ENCODE measurements around the gene TMEM151A.
A peak's percentile ranks its signal among the peaks of the same experiment; 100 is the strongest.
"Not testable (repeated sequence)": the region's sequence is repeated elsewhere in the genome, so short reads cannot be mapped to it uniquely, and the experiment has no call there.

TMEM151A gene

GRCh38 chr11:66267379-66268243, 24.1 kb upstream of the TMEM151A start:
- peak; percentile 63 for DNase-seq (ENCODE audit: low read depth, low spot score)

GRCh38 chr11:66268244-66268951, 23.3 kb upstream of the TMEM151A start, which contains the start of gene RAB1B:
Gene RAB1B (plus strand): TSS chr11:66268639. CDS start chr11:66268680, 41 bp downstream.
- peak; percentile 100 for DNase-seq (ENCODE audit: low read depth, low spot score)

GRCh38 chr11:66268952-66269905, 22.5 kb upstream of the TMEM151A start:
- DNase-seq (ENCODE audit: low read depth, low spot score), result no peak

GRCh38 chr11:66271816-66272215, 19.9 kb upstream of the TMEM151A start:
- no peak for DNase-seq (ENCODE audit: low read depth, low spot score)

- DNase-seq (ENCODE audit: low read depth, low spot score), result no peak
Observed at GRCh38 chr11:66272596-66272995, 19.1 kb upstream of the TMEM151A start.

GRCh38 chr11:66274219-66274618, 17.5 kb upstream of the TMEM151A start:
- DNase-seq (ENCODE audit: low read depth, low spot score), result no peak

GRCh38 chr11:66275396-66275795, 16.3 kb upstream of the TMEM151A start:
- DNase-seq (ENCODE audit: low read depth, low spot score), result no peak

GRCh38 chr11:66275984-66276612, 15.6 kb upstream of the TMEM151A start:
- DNase-seq (ENCODE audit: low read depth, low spot score), result no peak

- not testable (repeated sequence) for DNase-seq (ENCODE audit: low read depth, low spot score)
Observed at GRCh38 chr11:66276619-66277018, 15.1 kb upstream of the TMEM151A start.

GRCh38 chr11:66277064-66277463, 14.6 kb upstream of the TMEM151A start:
- DNase-seq (ENCODE audit: low read depth, low spot score), result not testable (repeated sequence)

- DNase-seq (ENCODE audit: low read depth, low spot score), result no peak
Observed at GRCh38 chr11:66277471-66278362, 14.0 kb upstream of the TMEM151A start, which contains the start of gene CNIH2. Gene CNIH2 (plus strand): TSS chr11:66278175. CDS start chr11:66278457, 282 bp downstream.

- no peak for DNase-seq (ENCODE audit: low read depth, low spot score)
Observed at GRCh38 chr11:66278363-66279091, 13.2 kb upstream of the TMEM151A start.

GRCh38 chr11:66279092-66279734, 12.5 kb upstream of the TMEM151A start:
- no peak for DNase-seq (ENCODE audit: low read depth, low spot score)

GRCh38 chr11:66280428-66280827, 11.3 kb upstream of the TMEM151A start:
- DNase-seq (ENCODE audit: low read depth, low spot score), result no peak

- no peak for DNase-seq (ENCODE audit: low read depth, low spot score)
Observed at GRCh38 chr11:66281001-66281400, 10.7 kb upstream of the TMEM151A start.

GRCh38 chr11:66281776-66282467, 9.8 kb upstream of the TMEM151A start:
- no peak for DNase-seq (ENCODE audit: low read depth, low spot score)

- DNase-seq (ENCODE audit: low read depth, low spot score), result peak; percentile 61
Observed at GRCh38 chr11:66282468-66283455, 8.9 kb upstream of the TMEM151A start.
